Activated CD4-positive, CD25-positive, alpha-beta regulatory T cell treated with anti-CD3 and anti-CD28 coated beads, Interleukin-2, amount 50 U/mL, for 16 hours (primary cell): ENCODE results near the gene MGAT5B.
"Not testable (repeated sequence)": the region's sequence is repeated elsewhere in the genome, so short reads cannot be mapped to it uniquely, and the experiment has no call there.

ENCODE experiments used
- DNase-seq: peaks from one replicate; pipeline ENCODE4 v3.0.0-alpha.2; 2020; ENCODE audit warnings: low read depth, low spot score

MGAT5B gene

DNA sequence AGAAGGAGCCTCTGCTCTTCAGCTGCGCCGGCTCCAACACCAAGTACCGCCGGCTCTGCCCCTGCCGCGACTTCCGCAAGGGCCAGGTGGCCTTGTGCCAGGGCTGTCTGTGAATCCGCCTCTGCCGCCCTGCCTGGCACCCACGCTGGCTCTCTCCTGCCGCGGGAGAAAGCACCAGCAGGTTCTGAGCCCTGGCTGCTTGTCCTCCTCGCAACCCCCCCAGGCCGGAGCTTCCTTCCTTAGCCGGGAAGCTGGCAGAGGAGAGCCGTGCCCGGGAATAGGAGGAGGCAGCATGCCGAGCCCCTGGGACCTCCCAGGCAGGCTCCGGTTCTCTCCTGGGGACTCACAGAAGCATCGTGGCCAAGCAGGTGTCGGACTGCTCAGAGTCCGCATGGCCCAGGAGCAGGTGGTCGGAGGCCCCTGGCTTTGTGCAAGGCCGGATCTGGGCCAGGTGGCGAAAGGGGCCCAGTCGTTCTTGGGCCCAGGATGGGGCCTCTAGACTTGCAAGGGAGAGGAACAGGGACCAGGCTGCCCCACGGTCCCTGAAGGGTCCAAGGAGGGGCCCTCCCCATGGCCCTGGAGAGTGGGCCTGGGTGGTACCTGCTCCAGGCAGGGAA is 80.6 kb downstream of the MGAT5B start:
- no peak for DNase-seq

DNA sequence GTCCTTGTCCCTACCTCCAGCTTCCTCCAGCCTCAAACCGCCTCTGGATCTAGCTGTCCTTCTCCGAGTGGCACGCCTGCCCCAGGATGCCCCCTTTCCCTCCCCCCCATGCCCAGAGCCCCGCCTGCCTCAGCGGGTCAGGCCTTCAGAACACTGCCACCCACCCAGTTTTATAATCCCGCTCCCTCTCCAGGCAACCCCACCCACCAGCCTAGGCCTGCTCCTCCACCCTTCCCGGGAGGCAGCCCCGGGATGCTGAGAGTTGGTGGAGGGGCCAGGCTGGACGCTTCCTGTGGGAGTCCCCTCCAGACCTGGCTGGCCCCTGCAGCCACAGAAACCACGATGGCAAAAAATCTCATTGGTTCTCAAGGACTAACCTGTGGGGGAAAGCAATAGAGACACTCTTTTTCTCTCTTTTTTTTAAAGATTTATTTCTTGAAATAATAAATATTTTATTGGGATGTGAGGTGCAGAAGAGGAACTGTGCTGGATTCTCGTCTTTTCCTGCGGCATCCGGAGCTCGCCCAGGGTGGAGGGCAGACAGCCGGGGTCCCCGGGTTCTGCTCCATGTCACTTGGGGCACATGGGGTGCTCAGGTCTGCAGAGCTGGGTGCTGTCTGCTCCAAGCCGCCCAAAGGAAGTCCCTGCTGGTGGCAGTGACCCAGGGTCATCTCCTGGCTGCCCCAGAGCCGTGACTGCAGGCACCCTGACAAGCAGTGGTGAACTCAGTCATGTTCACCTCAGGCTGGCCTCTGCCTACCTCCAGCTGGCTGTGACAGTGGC is 81.9 kb downstream of the MGAT5B start:
- no peak for DNase-seq

DNA sequence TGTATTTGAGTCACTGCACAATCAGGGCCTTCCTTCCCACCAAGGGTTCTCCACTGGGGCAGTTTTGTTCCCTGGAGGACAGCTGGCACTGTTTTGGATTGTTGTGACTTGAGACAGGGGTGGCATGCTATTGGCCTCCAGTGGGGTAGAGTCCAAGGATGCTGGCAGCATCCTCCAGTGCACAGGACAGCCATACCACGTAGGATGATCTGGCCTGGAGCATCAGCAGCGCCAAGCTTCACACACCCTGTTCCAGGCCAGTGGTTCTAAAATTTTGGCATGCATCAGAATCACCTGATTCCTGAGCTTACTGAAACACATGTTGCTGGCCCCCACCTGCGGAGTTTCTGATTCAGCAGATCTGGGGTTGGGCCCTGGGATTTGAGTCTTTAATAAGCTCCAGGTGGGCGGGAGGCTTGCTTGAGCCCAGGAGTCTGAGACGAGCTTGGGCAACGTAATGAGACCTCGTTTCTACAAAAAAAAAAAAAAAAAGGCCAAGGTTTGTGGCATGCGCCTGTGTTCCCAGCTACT is 83.2 kb downstream of the MGAT5B start:
- no peak for DNase-seq

- no peak for DNase-seq
These were observed 84.2 kb downstream of the MGAT5B start for GRCh38 chr17:76952402-76952801.

- DNase-seq: no peak
These were observed 84.9 kb downstream of the MGAT5B start for GRCh38 chr17:76953066-76953465.

DNA sequence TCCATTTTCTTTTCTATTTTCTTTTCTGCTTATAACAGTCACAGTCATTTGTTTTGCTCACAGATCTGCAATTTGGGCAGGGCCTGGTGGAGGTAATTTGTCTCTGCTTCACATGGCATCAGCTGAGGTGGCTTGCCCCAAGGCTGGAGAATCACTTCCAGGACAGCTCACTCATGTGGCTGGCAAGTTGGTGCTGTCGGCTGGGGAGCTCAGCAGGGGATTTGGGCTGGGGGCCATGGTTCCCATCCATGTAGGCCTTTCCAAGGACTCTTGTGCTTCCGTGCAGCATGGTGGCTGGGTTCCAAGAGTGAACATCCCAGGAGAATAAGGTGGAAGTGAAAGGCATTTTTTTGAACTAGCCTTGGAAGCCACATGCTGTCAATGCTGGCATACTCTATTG is 85.7 kb downstream of the MGAT5B start:
- DNase-seq: no peak

DNA sequence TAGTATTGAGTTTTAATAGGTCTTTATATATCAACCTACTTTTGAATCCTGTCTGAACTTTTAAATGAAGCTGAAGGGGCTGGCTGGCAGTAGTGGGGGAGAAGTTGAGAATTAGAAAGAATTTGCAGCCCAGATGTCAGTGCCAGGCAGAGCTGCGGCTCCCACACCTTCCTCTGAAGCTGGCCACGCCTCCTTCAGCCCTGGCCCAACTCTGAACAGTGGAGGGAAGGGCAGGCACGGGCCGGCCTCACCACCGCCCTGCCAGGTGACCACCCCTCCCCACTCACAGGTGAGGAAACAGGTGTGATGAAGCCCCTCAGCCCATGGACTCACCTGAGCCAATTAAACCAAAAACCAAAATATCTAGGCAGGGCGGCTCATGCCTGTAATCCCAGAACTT is 87.0 kb downstream of the MGAT5B start:
- no peak for DNase-seq

DNA sequence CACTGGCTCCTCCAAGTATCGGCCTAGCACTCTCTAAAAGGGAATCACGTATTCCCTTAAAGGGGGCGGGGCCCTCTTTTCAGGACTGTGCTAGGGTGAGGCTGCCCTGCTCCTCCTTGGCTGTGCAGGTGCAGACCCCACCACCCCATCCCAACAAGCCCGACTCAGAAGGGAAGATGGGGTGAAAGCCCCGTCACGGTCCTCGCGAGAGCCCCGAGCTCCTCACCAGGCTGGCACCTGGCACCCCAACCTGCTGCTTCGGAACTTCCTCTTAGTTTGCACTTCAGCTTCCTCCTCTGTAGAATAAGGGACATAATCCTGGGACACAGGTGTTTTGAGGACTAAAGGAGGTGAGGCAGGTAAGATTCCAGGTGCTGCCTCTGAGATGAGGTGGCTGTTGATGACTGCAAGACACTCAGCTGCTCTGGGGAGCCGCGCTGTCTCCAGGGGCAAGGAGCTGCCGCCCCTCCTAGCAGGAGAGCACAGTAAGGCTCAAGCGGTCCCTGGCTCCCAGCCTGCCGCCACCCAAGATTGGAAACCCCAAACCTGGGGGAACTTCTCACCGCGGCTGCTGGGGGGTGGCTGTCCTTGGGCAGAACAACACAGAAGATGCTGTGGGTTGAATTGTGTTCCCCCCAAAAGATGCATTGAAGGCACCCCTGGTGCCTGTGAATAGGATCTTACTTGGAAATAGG is 88.8 kb downstream of the MGAT5B start:
- DNase-seq: no peak

DNA sequence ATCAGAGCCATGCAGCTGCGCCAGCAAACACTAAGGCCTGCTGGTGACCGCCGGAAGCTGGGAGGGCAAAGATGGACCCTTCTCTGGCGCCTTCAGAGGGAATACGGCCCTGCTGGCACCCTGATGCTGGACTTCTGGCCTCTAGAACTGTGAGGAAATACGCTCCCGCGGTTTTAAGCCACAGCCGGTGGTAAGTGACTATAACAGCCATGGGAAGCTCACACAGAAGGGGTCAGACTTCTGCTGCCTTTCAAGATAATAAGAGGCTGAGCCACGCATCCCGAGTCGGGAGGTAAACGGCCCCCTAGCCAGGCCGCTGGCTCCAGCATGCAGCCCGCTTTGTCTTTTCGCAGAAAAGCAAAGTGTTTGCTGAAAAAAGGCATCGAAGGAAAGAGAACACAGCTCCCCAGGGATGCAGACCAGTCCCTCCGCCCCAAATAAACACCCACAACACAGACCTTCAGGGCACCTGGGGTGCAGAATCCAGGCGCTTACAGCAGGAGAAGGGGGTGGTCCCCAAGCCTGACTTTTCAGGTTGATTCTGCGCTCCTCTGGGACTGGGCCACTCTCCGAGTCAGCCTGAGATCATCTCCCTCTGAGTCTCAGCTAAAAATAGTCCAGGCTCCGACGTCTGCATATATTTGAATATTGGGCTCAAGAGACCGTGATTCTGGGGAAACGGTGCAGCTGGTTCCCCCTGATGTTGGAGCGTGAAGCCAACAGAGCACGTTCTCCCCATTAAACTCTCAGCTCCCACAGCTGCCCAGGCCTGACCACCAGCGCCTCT is 89.7 kb downstream of the MGAT5B start:
- no peak for DNase-seq

DNA sequence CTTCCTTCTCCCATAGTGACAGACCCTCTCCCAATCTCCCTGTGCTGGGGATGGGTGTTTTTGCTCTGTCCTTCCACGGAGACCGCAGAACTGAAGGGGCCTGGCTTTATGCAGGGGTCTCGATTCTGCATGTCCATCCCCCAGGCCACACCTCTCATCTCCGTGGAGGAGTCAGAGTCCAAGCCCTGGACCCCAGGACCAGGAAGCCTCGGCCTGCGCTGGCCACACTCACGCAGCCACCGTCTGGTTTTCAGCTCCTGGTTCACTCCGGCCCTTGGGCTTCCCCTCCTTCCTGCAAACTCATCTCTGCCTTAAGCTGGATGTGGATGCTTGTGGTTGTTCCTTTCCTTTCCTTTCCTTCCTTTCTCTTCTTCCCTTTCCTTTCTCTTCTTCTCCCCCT is 90.8 kb downstream of the MGAT5B start:
- no peak for DNase-seq

DNA sequence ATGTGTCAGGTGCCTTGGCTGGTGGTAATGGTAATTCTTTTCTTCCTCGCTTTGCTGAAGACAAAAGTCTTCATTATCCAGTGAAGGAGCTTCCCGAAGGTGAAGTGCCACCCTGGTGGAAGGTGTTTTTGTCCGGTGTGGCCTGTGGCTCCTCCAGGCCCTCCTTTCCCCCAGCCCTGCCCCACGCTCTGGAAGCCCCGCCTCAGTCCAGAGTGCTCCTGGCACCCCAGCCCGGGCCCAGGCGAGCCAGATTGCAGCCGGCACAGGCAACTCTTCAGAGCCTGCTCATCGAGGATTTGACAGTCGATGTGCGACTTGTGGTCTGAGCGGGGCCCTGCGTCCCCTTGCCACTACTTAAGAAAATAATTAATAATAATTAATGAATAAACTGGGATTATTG is 93.7 kb downstream of the MGAT5B start:
- no peak for DNase-seq

DNA sequence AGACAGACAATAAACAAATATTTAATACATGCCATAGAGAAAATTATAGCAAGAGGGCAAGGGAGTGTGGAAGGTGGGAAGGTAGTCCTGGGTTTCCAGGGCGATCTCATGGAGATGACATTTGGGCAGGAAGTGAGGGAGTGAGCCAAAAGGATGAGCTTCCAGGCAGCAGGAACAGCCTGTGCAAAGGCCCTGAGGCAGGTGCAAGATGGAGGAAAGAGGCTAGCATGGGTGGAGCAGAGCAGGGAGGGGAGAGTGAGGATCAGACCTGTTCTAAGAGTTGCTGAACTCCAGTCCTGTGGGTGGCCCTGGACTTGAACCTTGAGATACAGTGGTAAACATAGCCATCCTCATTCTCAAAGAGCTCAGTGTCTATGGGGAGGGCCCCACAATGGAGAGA is 94.7 kb downstream of the MGAT5B start:
- no peak for DNase-seq

GRCh38 chr17:76966016-76966415 is 97.8 kb downstream of the MGAT5B start:
- DNase-seq: no peak

DNA sequence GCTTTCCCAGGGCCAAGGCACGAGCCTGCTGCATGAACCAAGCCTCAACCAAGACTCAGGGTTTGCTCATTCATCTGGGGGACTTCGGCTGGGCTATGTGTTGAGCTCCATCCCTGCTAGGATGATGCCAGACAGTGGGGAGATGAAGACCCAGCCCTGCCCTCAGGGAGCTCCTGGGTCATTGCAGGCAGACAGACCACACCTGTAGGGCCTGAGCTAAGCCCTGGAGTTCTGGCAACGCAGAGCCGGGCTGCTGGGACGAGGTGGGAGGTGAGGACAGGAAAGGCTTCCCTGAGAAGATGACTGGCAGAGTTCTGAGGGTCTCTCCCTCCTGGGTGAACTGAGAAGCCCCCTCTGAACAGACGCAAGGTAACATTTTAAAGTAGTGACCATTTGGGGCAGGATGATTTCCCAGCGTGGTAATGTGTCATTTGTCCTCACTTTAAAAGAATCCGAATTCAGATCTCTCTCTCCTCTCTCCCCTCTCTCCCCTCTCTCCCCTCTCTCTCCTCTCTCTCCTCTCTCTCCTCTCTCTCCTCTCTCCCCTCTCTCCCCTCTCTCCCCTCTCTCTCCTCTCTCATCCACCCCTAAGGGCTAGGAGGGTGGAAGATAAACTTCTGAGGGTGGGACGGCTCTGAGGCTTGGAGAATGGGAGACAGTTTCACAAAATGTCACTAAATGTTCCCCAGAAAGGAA is 98.4 kb downstream of the MGAT5B start:
- DNase-seq: no peak

DNA sequence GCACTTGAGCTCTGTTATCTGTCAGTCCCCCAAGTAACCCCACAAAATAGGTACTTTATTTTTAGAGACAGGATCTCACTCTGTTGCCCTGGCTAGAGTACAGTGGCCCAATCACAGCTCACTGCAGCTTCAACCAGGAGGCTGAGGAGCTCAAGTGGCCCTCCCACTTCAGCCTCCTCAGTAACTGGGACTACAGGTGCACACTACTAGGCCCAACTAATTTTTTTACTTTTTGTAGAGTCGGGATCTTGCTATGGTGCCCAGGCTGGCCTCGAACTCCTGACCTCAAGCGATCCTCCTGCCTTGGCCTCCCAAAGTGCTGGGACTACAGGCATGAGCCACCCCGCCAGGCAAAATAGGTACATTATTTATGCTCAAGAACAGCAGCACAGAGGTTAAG is 99.6 kb downstream of the MGAT5B start:
- no peak for DNase-seq

DNA sequence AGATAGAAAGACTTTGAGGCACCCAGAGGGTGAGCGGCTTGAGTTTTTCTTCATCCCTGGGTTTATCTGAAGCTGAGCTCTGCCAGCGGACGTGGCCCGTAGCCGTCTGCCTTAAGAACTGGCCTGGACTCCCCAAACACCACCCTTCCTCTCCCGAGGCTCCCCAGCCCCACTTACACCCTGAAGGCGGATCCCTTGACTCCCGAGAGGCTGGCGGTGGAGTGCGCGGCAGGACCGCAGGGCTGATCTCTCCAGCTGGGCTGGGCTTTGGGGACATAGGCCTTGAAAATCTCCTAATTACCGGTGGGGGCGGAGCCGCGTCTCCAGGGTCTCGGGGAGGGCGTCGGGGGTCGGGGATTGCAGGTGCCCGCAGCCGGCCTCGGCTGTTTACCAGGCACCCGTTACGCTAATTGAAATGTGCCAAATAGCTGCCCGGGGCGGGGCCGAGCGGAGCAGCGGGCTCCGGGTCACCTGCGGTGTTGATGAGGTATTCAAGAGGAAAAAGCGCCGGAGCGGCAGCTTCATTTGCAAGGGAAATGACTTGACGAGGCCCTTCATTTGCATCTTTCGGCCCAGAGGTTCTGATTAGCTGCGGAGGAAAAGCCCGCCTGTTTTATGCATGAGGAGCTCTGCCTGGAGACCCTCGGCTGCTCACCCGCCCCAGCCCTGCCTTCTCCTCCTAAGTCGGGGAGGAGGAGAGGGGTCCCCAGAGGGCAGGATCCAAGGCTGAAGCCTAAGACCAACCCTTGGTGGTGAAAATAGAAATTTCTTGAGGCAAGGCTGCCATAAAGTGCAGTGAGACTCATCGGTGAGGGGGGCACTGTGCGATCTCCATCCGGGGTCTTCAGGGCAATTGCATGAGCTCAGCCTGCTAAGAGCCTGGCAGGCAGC is 100.7 kb downstream of the MGAT5B start:
- no peak for DNase-seq

DNA sequence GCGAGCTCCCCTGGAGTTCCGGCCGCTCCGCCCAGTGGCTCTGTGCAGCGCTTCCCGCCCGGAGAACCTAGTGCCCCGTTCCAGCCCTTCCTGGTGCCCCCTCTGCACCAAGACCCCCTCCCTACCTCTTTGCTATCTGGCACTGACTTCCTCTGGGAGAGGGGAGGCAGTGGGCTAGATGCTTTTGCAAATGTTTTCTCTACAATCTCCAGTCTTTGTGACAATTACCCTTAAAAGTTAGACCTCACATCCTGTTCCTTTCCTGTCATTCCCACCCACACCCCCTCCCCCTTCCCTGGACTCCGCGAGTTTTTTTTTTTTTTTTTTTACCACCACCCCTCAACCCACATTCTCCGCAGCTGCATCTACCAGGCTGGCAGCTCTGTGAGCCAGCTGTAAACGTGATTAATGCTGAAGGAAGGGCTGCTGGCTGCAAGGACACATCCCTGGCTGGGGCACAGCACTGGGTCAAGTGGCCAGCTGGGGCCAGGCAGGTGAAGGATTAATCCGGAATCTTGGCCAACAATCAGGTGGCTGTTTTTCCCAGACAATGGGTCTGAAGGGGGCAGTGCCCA is 101.5 kb downstream of the MGAT5B start:
- DNase-seq: no peak

- not testable (repeated sequence) for DNase-seq
These were observed 102.0 kb downstream of the MGAT5B start for GRCh38 chr17:76970228-76970627.

- no peak for DNase-seq
These were observed 103.9 kb downstream of the MGAT5B start for GRCh38 chr17:76972046-76972641.
